GM10248 (cell line): ENCODE data around the gene RANBP9.

Experiments
- CTCF ChIA-PET: fragments of 300-600 bp; sonication (Branson Sonifier 250); formaldehyde crosslinking; extraction: SDS; loops from one replicate; lab custom pipeline; 2021; ENCODE audit warnings: antibody characterized with exemption; lab: Yijun Ruan, JAX
- POLR2A ChIA-PET: fragments of 350-650 bp; sonication (Branson Sonifier 250); formaldehyde crosslinking; extraction: SDS; loops from one replicate; lab custom pipeline; 2020; ENCODE audit warnings: antibody characterized with exemption; lab: Yijun Ruan, JAX
- DNase-seq: peaks from one replicate; pipeline ENCODE4 v3.0.0; 2012; ENCODE audit errors: extremely low spot score
- TF ChIP-seq, protein P1 (sequence below): IDR thresholded peaks from 2 replicates; pipeline ENCODE4 v1.5.1; 2012; ENCODE audit warnings: mild to moderate bottlenecking, low read depth; ENCODE audit errors: extremely low read depth, missing control alignments, control extremely low read depth

Gene RANBP9

DNA sequence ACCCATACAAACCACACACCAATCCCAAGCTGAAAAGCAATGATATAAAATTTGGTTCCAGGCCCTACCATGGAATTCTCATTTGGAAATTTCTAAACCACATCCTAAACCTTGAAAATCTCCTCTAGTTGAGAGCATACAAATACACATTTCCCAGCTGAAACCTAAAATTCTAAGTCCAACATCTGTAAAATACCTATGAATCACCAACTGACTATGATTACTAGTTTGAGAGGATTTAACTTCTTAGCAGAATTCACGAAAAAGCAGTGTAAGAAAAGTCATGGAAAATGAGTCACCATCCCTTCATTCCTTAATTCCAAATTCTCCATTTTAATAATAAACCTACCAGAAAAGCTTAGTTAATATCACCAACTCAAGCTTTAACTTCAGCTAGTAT, 15.4 kb downstream of the RANBP9 start:
- no peak for DNase-seq
- POLR2A ChIA-PET: no interaction called here

DNA sequence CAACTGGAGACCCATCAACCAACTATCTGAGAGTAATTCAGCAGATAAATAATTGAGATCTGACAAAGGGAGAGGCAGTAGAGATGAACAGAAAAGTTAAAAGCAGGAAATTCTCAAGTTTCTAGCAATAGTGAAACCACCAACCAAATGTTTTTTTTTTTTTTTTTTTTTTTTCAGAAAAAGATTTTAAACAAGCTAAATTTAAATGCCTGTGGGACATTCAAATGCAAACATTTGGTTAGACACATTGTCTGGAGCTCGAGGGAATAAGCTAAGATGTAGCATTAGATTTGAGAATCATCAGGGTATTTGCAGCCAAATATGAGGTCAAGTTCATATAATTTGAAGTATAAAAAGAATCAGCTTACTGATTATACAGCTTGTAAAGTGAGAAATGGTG, 16.4 kb downstream of the RANBP9 start:
- TF ChIP-seq, protein P1, sequence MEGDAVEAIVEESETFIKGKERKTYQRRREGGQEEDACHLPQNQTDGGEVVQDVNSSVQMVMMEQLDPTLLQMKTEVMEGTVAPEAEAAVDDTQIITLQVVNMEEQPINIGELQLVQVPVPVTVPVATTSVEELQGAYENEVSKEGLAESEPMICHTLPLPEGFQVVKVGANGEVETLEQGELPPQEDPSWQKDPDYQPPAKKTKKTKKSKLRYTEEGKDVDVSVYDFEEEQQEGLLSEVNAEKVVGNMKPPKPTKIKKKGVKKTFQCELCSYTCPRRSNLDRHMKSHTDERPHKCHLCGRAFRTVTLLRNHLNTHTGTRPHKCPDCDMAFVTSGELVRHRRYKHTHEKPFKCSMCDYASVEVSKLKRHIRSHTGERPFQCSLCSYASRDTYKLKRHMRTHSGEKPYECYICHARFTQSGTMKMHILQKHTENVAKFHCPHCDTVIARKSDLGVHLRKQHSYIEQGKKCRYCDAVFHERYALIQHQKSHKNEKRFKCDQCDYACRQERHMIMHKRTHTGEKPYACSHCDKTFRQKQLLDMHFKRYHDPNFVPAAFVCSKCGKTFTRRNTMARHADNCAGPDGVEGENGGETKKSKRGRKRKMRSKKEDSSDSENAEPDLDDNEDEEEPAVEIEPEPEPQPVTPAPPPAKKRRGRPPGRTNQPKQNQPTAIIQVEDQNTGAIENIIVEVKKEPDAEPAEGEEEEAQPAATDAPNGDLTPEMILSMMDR: no peak
- ChIA-PET POLR2A (interaction anchor here (0.6 kb wide), 1 partner anchor 9 kb away, joined by 9 read pairs; no protein-coding TSS in a partner anchor), CTCF (interaction anchor here (0.6 to 2.5 kb wide), 9 partner anchors 9 to 315 kb away, joined by 3 to 12 read pairs (median 5); partner anchors contain the start of gene RANBP9)
- no peak for DNase-seq

More for the DNA sequence above, 15.4 kb downstream of the RANBP9 start:
- TF ChIP-seq, protein P1: no peak
- CTCF ChIA-PET: interaction anchor here (1.2 to 2.5 kb wide), 5 partner anchors 10 to 316 kb away, joined by 3 to 12 read pairs (median 6); partner anchors contain the start of gene RANBP9

DNA sequence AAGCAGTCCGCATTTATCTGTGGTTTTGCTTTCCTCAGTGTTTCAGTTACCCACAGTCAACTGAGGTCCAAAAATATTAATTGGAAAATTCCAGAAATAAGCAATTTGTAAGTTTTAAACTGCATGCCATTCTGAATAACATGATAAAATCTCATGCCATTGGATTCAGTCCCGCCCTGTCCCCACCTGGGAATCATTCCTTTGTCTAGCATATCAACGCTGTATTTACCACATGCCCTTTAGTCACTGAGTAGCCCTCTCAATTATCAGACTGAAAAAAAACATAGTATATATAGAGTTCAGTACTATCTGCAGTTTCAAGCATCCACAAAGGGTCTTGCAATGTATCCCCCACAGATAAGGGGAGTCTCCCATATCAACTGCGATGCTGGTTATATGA, 17.1 kb downstream of the RANBP9 start:
- ChIA-PET POLR2A (no interaction called here), CTCF (interaction anchor here (1.1 to 2.5 kb wide), 5 partner anchors 10 to 70 kb away, joined by 3 to 12 read pairs (median 5); partner anchors contain the start of gene RANBP9)
- no peak for DNase-seq
- TF ChIP-seq, protein P1: no peak

DNA sequence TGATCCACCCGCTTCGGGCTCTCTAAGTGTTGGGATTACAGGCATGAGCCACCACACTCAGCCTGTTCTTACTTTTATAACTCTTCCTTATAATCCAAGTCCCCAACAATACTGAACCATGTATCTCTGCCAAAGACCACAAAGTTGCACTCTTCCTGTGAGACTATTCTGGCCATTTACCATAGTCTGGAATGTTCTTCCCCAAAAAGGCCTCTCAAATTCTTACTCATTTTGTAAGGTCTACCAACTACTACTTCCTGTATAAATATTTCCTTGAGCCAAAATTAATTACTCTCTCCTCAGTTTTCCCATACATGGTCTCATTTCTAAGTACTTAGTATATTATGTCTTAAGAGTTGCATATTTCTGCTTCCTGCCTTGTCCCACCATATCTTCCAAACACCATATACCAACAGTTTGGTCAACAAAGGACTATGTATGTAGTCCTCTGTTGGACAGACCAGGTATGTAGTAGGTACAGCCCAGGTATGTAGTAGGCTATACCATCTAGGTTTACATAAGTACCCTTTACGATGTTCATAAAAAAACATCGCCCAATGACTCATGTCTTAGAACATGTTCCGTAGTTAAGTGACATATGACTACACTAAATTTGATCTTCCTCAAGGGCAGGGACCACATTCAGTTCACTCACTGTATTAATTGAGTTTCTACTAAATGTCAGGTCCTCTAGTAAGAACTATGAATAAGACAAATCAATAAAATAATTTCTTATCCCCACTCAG, 22.0 kb downstream of the RANBP9 start:
- CTCF ChIA-PET: interaction anchor here (1.4 kb wide), 1 partner anchor 10 kb away, joined by 4 read pairs; no protein-coding TSS in a partner anchor
- DNase-seq: no peak
- TF ChIP-seq, protein P1: no peak
- POLR2A ChIA-PET: no interaction called here

DNA sequence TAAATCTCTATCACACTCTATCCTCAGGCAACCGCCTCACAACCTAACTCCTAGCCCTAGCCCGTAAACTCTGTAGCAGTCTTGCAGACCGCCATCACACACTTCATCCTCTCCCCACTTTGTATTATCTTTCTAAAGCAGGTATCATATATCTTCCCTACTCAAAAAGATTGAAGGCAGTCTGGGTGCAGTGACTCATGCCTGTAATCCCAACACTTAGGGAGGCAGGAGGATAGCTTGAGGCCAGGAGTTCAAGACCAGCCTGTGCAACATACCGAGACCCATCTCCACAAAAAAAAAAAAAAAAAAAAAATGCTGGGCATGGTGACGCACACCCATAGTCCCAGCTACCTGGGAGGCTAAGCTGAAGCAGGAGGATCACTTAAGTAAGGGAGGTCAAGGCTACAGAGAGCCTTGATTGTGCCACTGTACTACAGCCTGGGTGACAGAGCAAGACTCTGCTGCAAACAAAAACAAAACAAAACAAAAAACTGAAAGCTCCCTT, 22.9 kb downstream of the RANBP9 start:
- CTCF ChIA-PET: interaction anchor here (1.0 to 1.9 kb wide), 4 partner anchors 11 to 73 kb away, joined by 3 to 4 read pairs (median 4); partner anchors contain the start of gene NOL7
- POLR2A ChIA-PET: interaction anchor here (0.7 kb wide), 1 partner anchor 1043 kb away, joined by 4 read pairs; no protein-coding TSS in a partner anchor
- no peak for DNase-seq
- TF ChIP-seq, protein P1: no peak

DNA sequence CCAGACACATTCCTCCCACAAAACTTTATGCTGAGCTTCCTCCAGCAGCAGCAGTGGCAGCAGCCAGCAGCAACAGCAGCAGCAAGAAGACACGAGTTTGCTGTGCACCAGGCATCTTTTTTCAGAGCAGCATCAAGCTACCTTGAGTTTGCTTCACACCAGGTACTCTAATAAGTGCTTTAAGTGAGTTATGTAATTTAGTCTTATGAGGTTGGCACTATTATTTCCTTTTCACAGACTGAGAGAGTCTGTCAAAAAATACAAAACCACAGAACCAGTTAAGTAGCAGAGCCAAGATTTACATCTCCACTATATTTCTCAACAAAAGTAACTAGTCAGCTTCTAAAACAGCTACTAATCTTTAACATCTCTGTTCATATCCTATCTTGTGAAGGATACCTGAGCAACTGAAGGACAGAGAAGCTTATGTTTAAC, 23.7 kb downstream of the RANBP9 start:
- CTCF ChIA-PET: interaction anchor here (1.0 to 1.9 kb wide), 5 partner anchors 12 to 73 kb away, joined by 3 to 4 read pairs (median 3); partner anchors contain the start of gene NOL7
- POLR2A ChIA-PET: no interaction called here
- TF ChIP-seq, protein P1: no peak
- DNase-seq: no peak
